SH-SY5Y (cell line): ENCODE data around the gene PRDM16.

Experiments
- GATA2 ChIP-seq: IDR thresholded peaks from 2 replicates; pipeline ENCODE4 v1.6.1; 2011; ENCODE audit warnings: mild to moderate bottlenecking, low read depth, low read length
- GATA3 ChIP-seq: IDR thresholded peaks from 2 replicates; pipeline ENCODE4 v1.6.1; 2011; ENCODE audit warnings: low read depth, mild to moderate bottlenecking, low read length, moderate library complexity

- TF ChIP-seq GATA2 (no peak), GATA3 (no peak)
Measured at GRCh38 chr1:3216015-3216391, 147.0 kb downstream of the PRDM16 start.
